ENCODE data around the gene ZNF593OS. TPM values are rescaled to one million over a fixed set of nuclear protein-coding genes. Genes with fewer than 3 reads are reported as not detected.

The ZNF593OS gene
- total and polyA plus RNA-seq, 2 of the 8 experiments (the other 6 are each of a cell fraction or from before 2014, with no cell fraction given): not detected

DNA sequence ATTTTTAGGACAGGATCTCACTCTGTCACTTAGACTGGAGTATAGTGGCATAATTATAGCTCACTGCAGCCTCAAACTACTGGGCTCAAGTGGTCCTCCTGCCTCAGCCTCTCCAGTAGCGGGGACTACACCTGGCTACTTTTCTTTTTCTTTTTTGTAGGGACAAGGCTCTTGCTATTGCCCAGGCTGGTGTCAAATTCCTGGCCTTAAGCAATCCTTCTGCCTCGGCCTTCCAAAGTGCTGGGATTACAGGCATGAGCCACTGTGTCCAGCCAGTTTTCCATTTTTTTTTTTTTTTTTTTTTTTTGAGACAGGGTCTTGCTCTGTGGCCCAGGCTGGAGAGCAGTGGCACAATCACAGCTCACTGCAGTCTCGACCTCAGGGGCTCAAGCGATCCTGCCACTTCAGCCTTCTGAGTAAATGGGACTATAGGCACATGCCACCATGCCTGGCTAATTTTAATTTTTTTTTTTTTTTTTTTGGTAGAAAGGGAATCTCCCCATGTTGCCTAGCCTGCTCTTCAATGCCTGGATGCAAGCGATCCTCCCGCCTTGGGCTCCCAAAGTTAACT is 41.8 kb upstream of the ZNF593OS start (continued):
- no peak for TF ChIP-seq SAP30 (IDR thresholded peaks at IDR 0.05; ENCODE audit: insufficient read depth, insufficient replicate concordance, low read length)
- TF ChIP-seq NRF1 (IDR thresholded peaks at IDR 0.05; ENCODE audit: low read depth, low read length): no peak
- no peak for TF ChIP-seq GTF2F1 (IDR thresholded peaks at IDR 0.05; ENCODE audit: borderline replicate concordance, low read depth, low read length)
- no peak for TF ChIP-seq BRCA1 (IDR thresholded peaks at IDR 0.05; ENCODE audit: low read depth, low read length)

Measured in H1 (cell line).